ENCODE measurements around the gene PRKN. TPM values are rescaled to one million over a fixed set of nuclear protein-coding genes. Genes with fewer than 3 reads are reported as not detected.

The PRKN gene
- total and polyA plus RNA-seq, 9 donors, result 3.0 to 15.0 (median 9.2) TPM

DNA sequence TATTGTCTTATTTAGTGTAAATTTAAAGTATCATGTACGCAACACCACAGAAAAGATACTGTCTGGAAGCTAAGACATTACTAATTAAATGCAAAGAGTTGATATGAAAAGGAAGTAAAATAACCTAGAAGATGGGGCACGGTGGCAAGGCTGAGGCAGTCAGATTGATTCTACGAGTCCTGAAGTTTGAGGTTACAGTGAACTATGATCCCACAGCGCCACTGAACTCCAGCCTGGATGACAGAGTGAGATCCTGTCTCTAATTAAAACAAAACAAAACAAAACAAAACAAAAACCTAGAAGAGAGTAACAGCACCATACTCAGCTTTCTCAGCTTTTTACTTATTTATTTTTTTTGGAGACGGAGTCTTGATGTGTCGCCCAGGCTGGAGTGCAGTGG lies 199.0 kb downstream of the PRKN start:
- Histone ChIP-seq H3K4me3 (no peak overlapping the region), H3K9me3 (no peaks in the 10 kb centered on the region), H3K27me3 (no peaks in the 10 kb centered on the region), H3K4me1 (ENCODE audit: insufficient read depth) (peaks cover 2% of the 10 kb centered on the region), H3K27ac (no peak overlapping the region), H3K36me3 (no peaks in the 10 kb centered on the region)
- intact Hi-C loops (cut with DNase I), result no loop called here
- no peak for TF ChIP-seq POLR2A (IDR thresholded peaks at IDR 0.05)
- no peak for DNase-seq
- 64 to 93% (median 89%) methylated on average over 6 of the region's 6 CpGs for WGBS, 3 donors

DNA sequence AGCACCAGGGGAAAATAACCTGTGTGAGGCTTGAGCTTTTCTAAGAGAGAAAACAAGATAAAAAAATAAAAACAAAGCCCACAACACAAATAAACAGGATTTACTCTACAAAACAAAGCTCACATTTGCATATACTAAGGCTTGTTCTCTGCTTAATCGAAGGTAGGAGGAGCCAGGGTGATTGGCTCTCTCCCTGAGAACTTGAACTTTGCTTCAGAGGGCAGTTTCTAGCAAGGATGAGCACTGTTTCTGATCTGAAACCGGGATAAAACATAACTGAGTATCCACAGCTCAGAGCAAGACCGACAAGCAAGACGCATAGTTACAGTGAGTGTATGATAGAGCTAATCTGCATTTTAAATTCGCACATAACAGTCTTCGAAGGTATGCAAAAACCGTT lies 200.6 kb downstream of the PRKN start:
- Histone ChIP-seq H3K27ac (no peak overlapping the region), H3K36me3 (no peaks in the 10 kb centered on the region), H3K4me1 (ENCODE audit: insufficient read depth) (peaks cover 2% of the 10 kb centered on the region), H3K4me3 (no peak overlapping the region), H3K27me3 (no peaks in the 10 kb centered on the region), H3K9me3 (no peaks in the 10 kb centered on the region)
- no peak for TF ChIP-seq CTCF (IDR thresholded peaks at IDR 0.05)
- no peak for TF ChIP-seq POLR2A (IDR thresholded peaks at IDR 0.05)
- TF ChIP-seq EP300 (IDR thresholded peaks at IDR 0.05), result no peak
- 71 to 85% (median 79%) methylated on average over 7 of the region's 7 CpGs for WGBS, 3 donors
- intact Hi-C loops (cut with DNase I), result no loop called here
- no peak for DNase-seq

- WGBS, 3 donors, result 80 to 90% (median 89%) methylated on average over 6 of the region's 6 CpGs
- H3K36me3 ChIP-seq, result no peaks in the 10 kb centered on the region
- TF ChIP-seq POLR2A (IDR thresholded peaks at IDR 0.05) (no peak), EP300 (IDR thresholded peaks at IDR 0.05) (no peak), CTCF (IDR thresholded peaks at IDR 0.05) (no peak)
- no peak overlapping the region for H3K27ac ChIP-seq
- no peaks in the 10 kb centered on the region for H3K9me3 ChIP-seq
- intact Hi-C loops (cut with DNase I), result no loop called here
- H3K27me3 ChIP-seq, result no peaks in the 10 kb centered on the region
- no peak for DNase-seq
- peaks cover 2% of the 10 kb centered on the region for H3K4me1 ChIP-seq (ENCODE audit: insufficient read depth)
- H3K4me3 ChIP-seq, result no peak overlapping the region
These were observed 202.4 kb downstream of the PRKN start for GRCh38 chr6:162525181-162525580.

- WGBS, 3 donors, result 80 to 84% (median 81%) methylated on average over 4 of the region's 4 CpGs
- DNase-seq, result no peak
- intact Hi-C loops (cut with DNase I), result no loop called here
- no peak overlapping the region for H3K27ac ChIP-seq
- no peak overlapping the region for H3K4me3 ChIP-seq
- H3K9me3 ChIP-seq, result no peaks in the 10 kb centered on the region
- H3K27me3 ChIP-seq, result no peaks in the 10 kb centered on the region
- TF ChIP-seq EP300 (IDR thresholded peaks at IDR 0.05), result no peak
- no peak for TF ChIP-seq CTCF (IDR thresholded peaks at IDR 0.05)
- no peak for TF ChIP-seq POLR2A (IDR thresholded peaks at IDR 0.05)
- H3K4me1 ChIP-seq (ENCODE audit: insufficient read depth), result no peaks in the 10 kb centered on the region
- H3K36me3 ChIP-seq, result no peaks in the 10 kb centered on the region
These were observed 214.8 kb downstream of the PRKN start for GRCh38 chr6:162512744-162513143.

DNA sequence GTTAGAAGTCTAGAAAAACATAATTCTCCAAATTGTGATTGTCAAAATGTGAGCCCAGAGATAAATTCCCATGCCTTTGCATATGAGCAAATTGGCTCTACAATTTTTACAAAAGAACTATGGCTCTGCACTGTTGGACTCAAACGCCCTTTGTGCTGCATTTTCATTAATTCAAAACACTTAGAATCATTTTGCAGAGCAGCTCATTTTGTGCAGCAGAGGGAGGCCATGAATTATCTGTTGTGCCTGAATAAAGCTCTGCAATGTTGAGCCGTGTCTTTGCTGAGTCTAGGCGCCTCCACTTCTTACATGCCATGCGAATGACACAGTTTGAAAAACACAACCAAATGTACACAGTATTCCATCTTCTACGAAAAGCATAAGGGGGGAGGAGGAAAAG lies 230.2 kb downstream of the PRKN start:
- Histone ChIP-seq H3K4me3 (no peak overlapping the region), H3K9me3 (no peaks in the 10 kb centered on the region), H3K27ac (no peak overlapping the region), H3K27me3 (no peaks in the 10 kb centered on the region), H3K36me3 (no peaks in the 10 kb centered on the region), H3K4me1 (ENCODE audit: insufficient read depth) (no peaks in the 10 kb centered on the region)
- no peak for TF ChIP-seq CTCF (IDR thresholded peaks at IDR 0.05)
- WGBS, 3 donors, result 79 to 87% (median 82%) methylated on average over 5 of the region's 5 CpGs
- no peak for DNase-seq
- intact Hi-C loops (cut with DNase I), result no loop called here
